ENCODE results near the gene TTC9C. TPM values are rescaled to one million over a fixed set of nuclear protein-coding genes. Genes with fewer than 3 reads are reported as not detected.

TTC9C gene
- total and polyA plus RNA-seq, 2 of the 8 experiments (the other 6 are each of a cell fraction or from before 2014, with no cell fraction given), result 25.4 to 34.1 TPM

GRCh38 chr11:62727165-62727871 lies 968 bp upstream of the TTC9C start, which contains the start of gene HNRNPUL2 (continued):
- TF ChIP-seq CHD7 (IDR thresholded peaks at IDR 0.05; ENCODE audit: insufficient replicate concordance, low read length) (no peak), ASH2L (IDR thresholded peaks at IDR 0.05; ENCODE audit: low read length) (no peak), SAP30 (IDR thresholded peaks at IDR 0.05; ENCODE audit: insufficient read depth, insufficient replicate concordance, low read length) (no peak), TCF12 (IDR thresholded peaks at IDR 0.05; ENCODE audit: low read depth, low read length) (no peak), SP2 (IDR thresholded peaks at IDR 0.05; ENCODE audit: low read length) (no peak), CHD1 (IDR thresholded peaks at IDR 0.05; ENCODE audit: low read depth, low read length) (no peak), NANOG (IDR thresholded peaks at IDR 0.05; ENCODE audit: insufficient read depth, low read depth, low read length, poor library complexity, severe bottlenecking) (no peak), HDAC6 (IDR thresholded peaks at IDR 0.05; ENCODE audit: low read depth, low read length) (no peak), JUND (IDR thresholded peaks at IDR 0.05; ENCODE audit: low read length) (no peak), GABPA (IDR thresholded peaks at IDR 0.05; ENCODE audit: borderline replicate concordance, insufficient read depth, low read length) (no peak), CTBP2 (IDR thresholded peaks at IDR 0.05; ENCODE audit: borderline replicate concordance, insufficient read depth, insufficient read length, low read length) (no peak)

All from H1 (cell line).